Endothelial cell of umbilical vein (primary cell): ENCODE measurements around the gene CLDN22. TPM values are rescaled to one million over a fixed set of nuclear protein-coding genes. Genes with fewer than 3 reads are reported as not detected.

Experiments
- BruUV-seq: library from RNA; stranded (reverse); fragments of 400-500 nt; replicated peaks from 2 replicates; lab custom pipeline; 2021; lab: Mats Ljungman, UMichigan
- CTCF ChIA-PET: fragments of 300-600, 350-600 bp; sonication (Branson Sonifier 250); formaldehyde crosslinking; loops from one replicate; lab custom pipeline; 2021; ENCODE audit warnings: antibody characterized with exemption, inconsistent platforms; lab: Charles Lee
- POLR2A ChIA-PET: fragments of 300-600, 350-600 bp; sonication (Branson Sonifier 250); formaldehyde crosslinking; loops from one replicate; lab custom pipeline; 2021; ENCODE audit warnings: antibody characterized with exemption, inconsistent platforms; lab: Charles Lee
- DNase-seq: peaks from one replicate; pipeline ENCODE4 v3.0.0-alpha.2; 2011; ENCODE audit warnings: low read depth, low spot score
- FAIRE-seq: peaks from 2 replicates; lab custom pipeline; 2011; peaks lifted over from hg19 to GRCh38; lab: Jason Lieb, UNC
- H2AFZ ChIP-seq: 2 replicates; pipeline ENCODE4 v1.6.0; 2012; ENCODE audit warnings: low read depth, low read length, control low read depth, inconsistent platforms
- H3K27ac ChIP-seq: 2 replicates; pipeline ENCODE4 v1.5.1; 2011; ENCODE audit warnings: low read depth, mild to moderate bottlenecking, control low read depth, low read length, moderate library complexity; ENCODE audit not compliant: insufficient read depth
- H3K27me3 ChIP-seq, 2 experiments: 2 replicates each; pipeline versions ENCODE4 v1.6.0 to v1.6.1; 2011; ENCODE audit warnings: low read length in 2 of 2, mixed read lengths in 1 of 2; ENCODE audit not compliant: control insufficient read depth in 2 of 2, insufficient read depth in 2 of 2
- H3K36me3 ChIP-seq, 2 experiments: 2 replicates in 1 of 2; 3 replicates in 1 of 2; pipeline ENCODE4 v1.5.1; 2011; ENCODE audit warnings: low read length in 2 of 2, mild to moderate bottlenecking in 1 of 2, moderate library complexity in 1 of 2; ENCODE audit not compliant: control insufficient read depth in 2 of 2, insufficient read depth in 2 of 2; ENCODE audit errors: extremely low read depth in 1 of 2
- H3K4me1 ChIP-seq: 3 replicates; pipeline ENCODE4 v1.5.1; 2011; ENCODE audit warnings: mild to moderate bottlenecking, low read length; ENCODE audit not compliant: control insufficient read depth, insufficient read depth; ENCODE audit errors: extremely low read depth
- H3K4me2 ChIP-seq: 2 replicates; pipeline ENCODE4 v1.6.1; 2011; ENCODE audit warnings: low read length, control low read depth, mixed read lengths; ENCODE audit not compliant: insufficient read depth
- H3K4me3 ChIP-seq, 3 experiments: fragments of 200-600 bp in 1 of 3; sonication (generic), shearing (Covaris generic) in 1 of 3; replicated peaks in 1 of 3; 2 replicates each; pipeline ENCODE4 v1.5.1; 2011 to 2016; ENCODE audit warnings: control low read depth in 3 of 3, low read length in 3 of 3, mild to moderate bottlenecking in 2 of 3, inconsistent platforms in 1 of 3, low read depth in 1 of 3, moderate library complexity in 1 of 3; ENCODE audit not compliant: insufficient read depth in 1 of 3
- H3K79me2 ChIP-seq: 2 replicates; pipeline ENCODE4 v1.6.0; 2012; ENCODE audit warnings: low read length, inconsistent platforms; ENCODE audit not compliant: control insufficient read depth, insufficient read depth
- H3K9ac ChIP-seq: replicated peaks from 2 replicates; pipeline ENCODE3; 2011; ENCODE audit warnings: low read length, control low read depth; ENCODE audit not compliant: insufficient read depth; ENCODE audit errors: extremely low read depth
- H3K9me1 ChIP-seq: replicated peaks from 3 replicates; pipeline ENCODE4 v1.6.0; 2011; ENCODE audit warnings: mild to moderate bottlenecking, low read length; ENCODE audit not compliant: control insufficient read depth, insufficient read depth; ENCODE audit errors: extremely low read depth
- H3K9me3 ChIP-seq: replicated peaks from 2 replicates; pipeline ENCODE4 v1.5.1; 2012; ENCODE audit warnings: low read length, inconsistent platforms; ENCODE audit not compliant: control insufficient read depth, insufficient read depth
- H4K20me1 ChIP-seq: replicated peaks from 2 replicates; pipeline ENCODE3; 2011; ENCODE audit warnings: mild to moderate bottlenecking, low read length; ENCODE audit not compliant: control insufficient read depth, insufficient read depth; ENCODE audit errors: extremely low read depth
- EZH2 ChIP-seq: IDR thresholded peaks from 2 replicates; pipeline ENCODE4 v1.6.1; 2012; ENCODE audit warnings: borderline replicate concordance, low read depth, mild to moderate bottlenecking, moderate library complexity, low read length, inconsistent platforms; ENCODE audit not compliant: severe bottlenecking
- FOS ChIP-seq: IDR thresholded peaks from 2 replicates; pipeline ENCODE4 v1.6.1; 2011; ENCODE audit warnings: mild to moderate bottlenecking, low read length, moderate library complexity, borderline replicate concordance; ENCODE audit not compliant: insufficient read depth
- GATA2 ChIP-seq: IDR thresholded peaks from 2 replicates; pipeline ENCODE4 v1.7.0; 2011; ENCODE audit warnings: low read depth, mild to moderate bottlenecking, moderate library complexity, mixed read lengths, low read length; ENCODE audit not compliant: insufficient read length, insufficient read depth
- JUN ChIP-seq: IDR thresholded peaks from 2 replicates; pipeline ENCODE4 v1.6.1; 2011; ENCODE audit warnings: borderline replicate concordance, low read depth; ENCODE audit not compliant: insufficient read length, insufficient read depth
- MYC ChIP-seq: IDR thresholded peaks from one replicate; pipeline ENCODE4 v1.6.1; 2011; ENCODE audit warnings: mild to moderate bottlenecking, low read depth, low read length
- POLR2A ChIP-seq: IDR thresholded peaks from 2 replicates; pipeline ENCODE4 v1.6.1; 2012; ENCODE audit warnings: low read depth, mild to moderate bottlenecking, control low read depth, low read length
- POLR2AphosphoS5 ChIP-seq: IDR thresholded peaks from 2 replicates; pipeline ENCODE4 v1.6.1; 2012; ENCODE audit warnings: low read depth, mild to moderate bottlenecking, control low read depth, low read length, moderate library complexity; ENCODE audit not compliant: insufficient read depth
- dilution Hi-C: fragments of 300-500 bp; cut with MboI; formaldehyde crosslinking; loops from one replicate; pipeline ENCODE4 v1.15.0; 2019; ENCODE audit warnings: low sequenced_read_pairs; ENCODE audit not compliant: extremely low pct_ligation_motif_present
- intact Hi-C: fragments of 100-400 bp; cut with micrococcal nuclease; formaldehyde crosslinking; loops from one replicate; pipeline ENCODE4 v1.10.0; 2022
- polyA plus RNA-seq, 4 experiments: library from polyadenylated mRNA; depleted of rRNA in 3 of 4; stranded (reverse) in 3 of 4; unstranded in 1 of 4; fragments of >200 nt; gene quantifications; 2 replicates each; pipeline versions ENCODE4 v1.2.1 to v1.2.3, GENCODE V29; 2011 to 2012; ENCODE audit warnings: missing spikeins in 1 of 4
- total RNA-seq: library from RNA; stranded (reverse); gene quantifications from 2 replicates; pipeline ENCODE4 v1.2.3, GENCODE V29; 2021
- TF ChIP-seq, protein P1 (sequence below), 2 donors: IDR thresholded peaks; 1 replicate in 1 of 2; 2 replicates in 1 of 2; pipeline ENCODE4 v1.5.1; 2011; ENCODE audit warnings: low read length in 2 of 2, mild to moderate bottlenecking in 2 of 2, moderate library complexity in 2 of 2, control low read depth in 1 of 2, inconsistent platforms in 1 of 2, low read depth in 1 of 2; ENCODE audit not compliant: insufficient read depth in 1 of 2; ENCODE audit errors: extremely low read depth in 1 of 2
- TF ChIP-seq, protein P2 (sequence below): IDR thresholded peaks from 2 replicates; pipeline ENCODE4 v1.6.1; 2011; ENCODE audit not compliant: insufficient read depth, insufficient read length

CLDN22 gene
- total and polyA plus RNA-seq, 2 donors (not counting 3 experiments of a cell fraction or from before 2014, with no cell fraction given): not detected

DNA sequence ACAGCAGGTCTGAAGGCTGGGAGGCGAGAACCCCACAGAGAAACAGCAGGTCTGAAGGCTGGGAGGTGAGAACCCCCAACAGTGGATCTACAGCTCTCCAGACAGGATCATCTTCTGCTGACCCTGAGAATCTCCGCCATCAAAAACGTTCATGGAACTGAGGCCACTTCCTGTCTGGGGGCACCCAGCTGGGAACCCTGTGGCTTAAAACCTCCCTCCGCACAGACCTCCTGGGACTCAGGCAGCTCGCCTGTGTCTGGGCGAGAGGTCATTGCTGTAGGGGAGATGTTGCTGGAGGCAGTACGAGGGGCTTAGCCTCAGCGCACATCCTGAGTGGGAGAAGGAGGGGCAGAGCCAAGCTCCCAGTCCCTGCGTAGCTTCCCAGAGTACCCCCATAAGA lies 17.3 kb upstream of the CLDN22 start:
- Histone ChIP-seq H3K9me1 (no peaks in the 10 kb centered on the region), H3K27ac (no peak overlapping the region), H3K27me3 (no peaks in the 10 kb centered on the region), H3K79me2 (no peaks in the 10 kb centered on the region), H3K36me3 (no peaks in the 10 kb centered on the region), H4K20me1 (no peaks in the 10 kb centered on the region), H3K9ac (no peak overlapping the region), H3K4me3 (no peak overlapping the region), H3K4me1 (peaks cover 27% of the 10 kb centered on the region), H3K4me2 (no peak overlapping the region), H2AFZ (no peak overlapping the region), H3K9me3 (no peaks in the 10 kb centered on the region)
- FAIRE-seq (no peak), DNase-seq (no peak)
- POLR2A ChIA-PET: no interaction called here
- dilution Hi-C loops (no loop called here), intact Hi-C loops (loop anchor here (5.0 kb wide), 1 partner anchor 60 kb away; no protein-coding TSS in a partner anchor)
- BruUV-seq: no TSS peak
- no peak for TF ChIP-seq MYC
- TF ChIP-seq, protein P1, sequence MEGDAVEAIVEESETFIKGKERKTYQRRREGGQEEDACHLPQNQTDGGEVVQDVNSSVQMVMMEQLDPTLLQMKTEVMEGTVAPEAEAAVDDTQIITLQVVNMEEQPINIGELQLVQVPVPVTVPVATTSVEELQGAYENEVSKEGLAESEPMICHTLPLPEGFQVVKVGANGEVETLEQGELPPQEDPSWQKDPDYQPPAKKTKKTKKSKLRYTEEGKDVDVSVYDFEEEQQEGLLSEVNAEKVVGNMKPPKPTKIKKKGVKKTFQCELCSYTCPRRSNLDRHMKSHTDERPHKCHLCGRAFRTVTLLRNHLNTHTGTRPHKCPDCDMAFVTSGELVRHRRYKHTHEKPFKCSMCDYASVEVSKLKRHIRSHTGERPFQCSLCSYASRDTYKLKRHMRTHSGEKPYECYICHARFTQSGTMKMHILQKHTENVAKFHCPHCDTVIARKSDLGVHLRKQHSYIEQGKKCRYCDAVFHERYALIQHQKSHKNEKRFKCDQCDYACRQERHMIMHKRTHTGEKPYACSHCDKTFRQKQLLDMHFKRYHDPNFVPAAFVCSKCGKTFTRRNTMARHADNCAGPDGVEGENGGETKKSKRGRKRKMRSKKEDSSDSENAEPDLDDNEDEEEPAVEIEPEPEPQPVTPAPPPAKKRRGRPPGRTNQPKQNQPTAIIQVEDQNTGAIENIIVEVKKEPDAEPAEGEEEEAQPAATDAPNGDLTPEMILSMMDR (IDR thresholded peaks at IDR 0.05; ENCODE audit: extremely low read depth in 1 of 2, insufficient read depth in 1 of 2, low read depth in 1 of 2, low read length in 2 of 2): no peak
- TF ChIP-seq FOS: no peak
- TF ChIP-seq, protein P2, sequence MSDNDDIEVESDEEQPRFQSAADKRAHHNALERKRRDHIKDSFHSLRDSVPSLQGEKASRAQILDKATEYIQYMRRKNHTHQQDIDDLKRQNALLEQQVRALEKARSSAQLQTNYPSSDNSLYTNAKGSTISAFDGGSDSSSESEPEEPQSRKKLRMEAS: no peak
- TF ChIP-seq EZH2: no peak
- no peak for TF ChIP-seq GATA2
- TF ChIP-seq POLR2A: no peak
- TF ChIP-seq POLR2AphosphoS5: no peak
- TF ChIP-seq JUN: no peak
- CTCF ChIA-PET: interaction anchor here (1.4 kb wide), 1 partner anchor 18 kb away, joined by 3 read pairs; no protein-coding TSS in a partner anchor
